Sigmoid colon (tissue), 7 donors: ENCODE results near the gene DONSON. TPM values are rescaled to one million over a fixed set of nuclear protein-coding genes. Genes with fewer than 3 reads are reported as not detected.
"Not testable (repeated sequence)": the region's sequence is repeated elsewhere in the genome, so short reads cannot be mapped to it uniquely, and the experiment has no call there.

Experiments
- DNase-seq: peaks from one replicate; pipeline ENCODE4 v3.0.0-alpha.2; 2019
- H3K27ac ChIP-seq, 4 donors: fragments of 200-600 bp; sonication (generic); one replicate each; pipeline ENCODE4 v1.5.1; 2016 to 2019; ENCODE audit warnings: mild to moderate bottlenecking in 1 of 4
- H3K27me3 ChIP-seq, 3 donors: fragments of 200-600 bp; sonication (generic); one replicate each; pipeline ENCODE4 v1.5.1; 2019; ENCODE audit warnings: mild to moderate bottlenecking in 1 of 3
- H3K36me3 ChIP-seq, 4 donors: fragments of 200-600 bp; sonication (generic); one replicate each; pipeline ENCODE4 v1.5.1; 2016 to 2019
- H3K4me1 ChIP-seq, 4 donors: fragments of 200-600 bp; sonication (generic); one replicate each; pipeline ENCODE4 v1.5.1; 2017 to 2019
- H3K4me3 ChIP-seq, 4 donors: fragments of 200-600 bp; sonication (generic); one replicate each; pipeline ENCODE4 v1.5.1; 2017 to 2019; ENCODE audit warnings: mild to moderate bottlenecking in 2 of 4, moderate library complexity in 1 of 4
- H3K9me3 ChIP-seq, 4 donors: fragments of 200-600 bp in 3 of 4; sonication (generic) in 3 of 4; one replicate each; pipeline versions ENCODE4 v1.5.1 to v1.6.1; 2013 to 2019
- EP300 ChIP-seq, 4 donors: sonication (generic); formaldehyde crosslinking; IDR thresholded peaks; one replicate each; pipeline ENCODE4 v1.6.1; 2017; ENCODE audit warnings: antibody characterized with exemption in 4 of 4
- POLR2A ChIP-seq, 2 donors: fragments of 450-650 bp; IDR thresholded peaks; one replicate each; pipeline ENCODE4 v1.6.1; 2016; ENCODE audit warnings: antibody characterized with exemption in 2 of 2, mild to moderate bottlenecking in 2 of 2, moderate library complexity in 2 of 2
- POLR2AphosphoS5 ChIP-seq, 4 donors: sonication (generic); formaldehyde crosslinking; IDR thresholded peaks; one replicate each; pipeline ENCODE4 v1.6.1; 2017; ENCODE audit warnings: antibody characterized with exemption in 4 of 4
- WGBS, 2 donors: extraction: QIAGEN DNeasy Blood & Tissue Kit; methylation state at CpG; one replicate each; pipeline ENCODE4 v1.1.7; 2013; 5-methylcytosine and 5-hydroxymethylcytosine counted together
- intact Hi-C: fragments of 100-400 bp; cut with DNase I; formaldehyde crosslinking; loops from one replicate; pipeline ENCODE4 v1.15.1; 2023
- polyA plus RNA-seq, 3 donors: library from polyadenylated mRNA; stranded (reverse); fragments of 200-250 nt; gene quantifications; one replicate each; pipeline ENCODE4 v1.2.3, GENCODE V29; 2013
- total RNA-seq, 4 donors: library from RNA; depleted of rRNA; stranded (reverse); fragments of >200 nt; gene quantifications; one replicate each; pipeline ENCODE4 v1.1.0, GENCODE V29; 2016
- TF ChIP-seq, protein P1 (sequence below), 4 experiments: fragments of 450-650 bp in 3 of 4; fragments of 200-600 bp in 1 of 4; IDR thresholded peaks; one replicate each; pipeline ENCODE4 v1.5.1; 2016 to 2019; ENCODE audit warnings: antibody characterized with exemption in 4 of 4, mild to moderate bottlenecking in 3 of 4, moderate library complexity in 2 of 4
- donor health status: healthy with polysubstance abuse.
- donor health status: Bipolar disorder and iron deficiency.
- donor health status: healthy.

The DONSON gene
- total and polyA plus RNA-seq, 7 donors, result 4.6 to 13.4 (median 6.4) TPM

DNA sequence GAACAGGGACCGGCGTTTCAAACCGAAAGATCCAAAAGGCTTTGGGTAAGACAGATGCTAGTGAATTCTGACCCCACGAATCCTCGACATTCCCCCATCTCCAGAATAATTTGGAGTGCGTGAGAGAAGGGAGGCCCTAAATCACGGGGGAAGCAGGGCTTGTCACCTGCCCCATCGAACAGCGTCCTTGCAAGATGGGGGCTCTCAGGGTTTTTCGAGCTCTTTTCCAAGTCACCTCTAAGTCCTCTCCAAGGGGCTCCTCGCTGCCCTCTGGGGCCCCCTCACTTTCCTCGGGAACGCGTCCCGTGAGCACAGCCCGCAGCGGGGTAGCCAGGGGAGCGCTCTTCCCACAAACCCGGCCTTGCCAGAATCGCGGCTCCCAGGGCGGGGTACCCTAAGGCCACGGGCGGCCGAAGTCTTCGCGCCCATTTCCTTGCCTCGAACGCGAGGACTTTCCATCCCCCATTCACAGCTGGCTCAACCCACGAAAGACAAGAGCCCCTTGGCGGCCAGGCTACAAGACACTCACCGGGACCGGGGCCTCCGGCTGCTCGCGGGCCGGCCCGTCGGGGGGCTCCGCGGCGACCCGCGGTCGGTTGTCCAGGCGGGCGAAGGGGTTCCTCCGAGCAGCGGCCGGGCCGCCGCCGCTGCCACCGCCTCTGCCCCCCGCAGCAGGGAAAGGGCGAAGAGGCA, 546 bp downstream of the DONSON start:
- intact Hi-C loops, result loop anchor here (2.0 kb wide), 1 partner anchor 45 kb away; the partner anchor contains the start of genes GART and SON
- peak; percentile 74 for DNase-seq
- Histone ChIP-seq H3K27me3 (no peaks in the 10 kb centered on the region), H3K9me3 (no peaks in the 10 kb centered on the region), H3K4me1 (peaks cover 0 to 21% (median 13%) of the 10 kb centered on the region in 4 donors), H3K4me3 (peak overlapping the region; percentile 48 to 91 (median 78)), H3K36me3 (peaks cover 0 to under 1% (median 0%) of the 10 kb centered on the region in 4 donors), H3K27ac (peak overlapping the region; percentile 89 to 91 (median 90))
- WGBS, 2 donors, result 1% methylated on average over 57 of the region's 57 CpGs
- TF ChIP-seq POLR2AphosphoS5 (IDR thresholded peaks at IDR 0.05) (no peak), POLR2A (IDR thresholded peaks at IDR 0.05) (no peak), EP300 (IDR thresholded peaks at IDR 0.05) (no peak)
- TF ChIP-seq, protein P1, sequence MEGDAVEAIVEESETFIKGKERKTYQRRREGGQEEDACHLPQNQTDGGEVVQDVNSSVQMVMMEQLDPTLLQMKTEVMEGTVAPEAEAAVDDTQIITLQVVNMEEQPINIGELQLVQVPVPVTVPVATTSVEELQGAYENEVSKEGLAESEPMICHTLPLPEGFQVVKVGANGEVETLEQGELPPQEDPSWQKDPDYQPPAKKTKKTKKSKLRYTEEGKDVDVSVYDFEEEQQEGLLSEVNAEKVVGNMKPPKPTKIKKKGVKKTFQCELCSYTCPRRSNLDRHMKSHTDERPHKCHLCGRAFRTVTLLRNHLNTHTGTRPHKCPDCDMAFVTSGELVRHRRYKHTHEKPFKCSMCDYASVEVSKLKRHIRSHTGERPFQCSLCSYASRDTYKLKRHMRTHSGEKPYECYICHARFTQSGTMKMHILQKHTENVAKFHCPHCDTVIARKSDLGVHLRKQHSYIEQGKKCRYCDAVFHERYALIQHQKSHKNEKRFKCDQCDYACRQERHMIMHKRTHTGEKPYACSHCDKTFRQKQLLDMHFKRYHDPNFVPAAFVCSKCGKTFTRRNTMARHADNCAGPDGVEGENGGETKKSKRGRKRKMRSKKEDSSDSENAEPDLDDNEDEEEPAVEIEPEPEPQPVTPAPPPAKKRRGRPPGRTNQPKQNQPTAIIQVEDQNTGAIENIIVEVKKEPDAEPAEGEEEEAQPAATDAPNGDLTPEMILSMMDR (IDR thresholded peaks at IDR 0.05), result no peak

DNA sequence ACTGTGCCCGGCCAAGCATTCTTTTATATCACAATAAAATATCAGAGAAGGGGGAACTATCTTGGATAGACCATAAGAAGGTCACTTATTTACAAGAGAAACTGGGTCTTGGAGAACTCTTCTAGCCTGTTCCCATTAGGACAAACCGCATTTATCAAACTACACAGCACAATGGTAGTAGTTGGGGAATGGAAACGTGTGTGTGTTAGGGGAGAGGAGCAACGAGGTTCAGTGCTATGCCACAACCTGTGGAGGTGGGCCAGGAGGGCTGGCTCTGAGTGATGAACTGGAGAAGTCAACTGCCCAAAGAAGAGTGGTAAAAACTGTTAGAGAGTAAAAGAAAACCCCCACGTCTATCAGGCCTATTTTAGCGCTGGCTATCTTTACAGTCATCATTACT, 1.6 kb downstream of the DONSON start:
- H3K4me3 ChIP-seq, result no peak overlapping the region
- H3K36me3 ChIP-seq, result no peaks in the 10 kb centered on the region
- no peak overlapping the region for H3K27ac ChIP-seq
- TF ChIP-seq EP300 (IDR thresholded peaks at IDR 0.05) (no peak), POLR2A (IDR thresholded peaks at IDR 0.05) (no peak), POLR2AphosphoS5 (IDR thresholded peaks at IDR 0.05) (no peak)
- H3K27me3 ChIP-seq, result no peaks in the 10 kb centered on the region
- 81 to 83% methylated on average over 6 of the region's 6 CpGs for WGBS, 2 donors
- no peaks in the 10 kb centered on the region for H3K9me3 ChIP-seq
- peaks cover 0 to 21% (median 13%) of the 10 kb centered on the region in 4 donors for H3K4me1 ChIP-seq
- intact Hi-C loops, result no loop called here
- DNase-seq, result no peak

DNA sequence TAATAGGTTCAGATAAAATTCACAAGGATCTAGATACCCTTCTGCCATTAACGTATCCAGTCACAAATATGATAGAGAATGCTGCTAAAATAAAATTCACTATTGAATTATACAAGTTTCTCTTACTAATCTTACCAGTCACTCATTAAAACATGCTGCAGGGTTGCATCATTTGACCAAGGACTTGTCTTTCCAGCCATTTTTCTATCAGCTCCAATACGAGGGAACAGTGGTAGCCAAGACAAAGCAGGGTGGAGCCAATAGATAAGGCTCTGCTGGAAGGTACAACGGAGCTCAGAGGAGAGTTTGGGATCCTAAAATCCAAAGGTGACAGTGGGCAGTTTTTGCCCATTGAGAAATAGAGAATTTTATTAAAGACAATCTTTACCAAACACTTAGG, 4.0 kb downstream of the DONSON start:
- no peaks in the 10 kb centered on the region for H3K27me3 ChIP-seq
- WGBS, 2 donors, result 74 to 86% methylated on average over 3 of the region's 3 CpGs
- intact Hi-C loops, result no loop called here

DNA sequence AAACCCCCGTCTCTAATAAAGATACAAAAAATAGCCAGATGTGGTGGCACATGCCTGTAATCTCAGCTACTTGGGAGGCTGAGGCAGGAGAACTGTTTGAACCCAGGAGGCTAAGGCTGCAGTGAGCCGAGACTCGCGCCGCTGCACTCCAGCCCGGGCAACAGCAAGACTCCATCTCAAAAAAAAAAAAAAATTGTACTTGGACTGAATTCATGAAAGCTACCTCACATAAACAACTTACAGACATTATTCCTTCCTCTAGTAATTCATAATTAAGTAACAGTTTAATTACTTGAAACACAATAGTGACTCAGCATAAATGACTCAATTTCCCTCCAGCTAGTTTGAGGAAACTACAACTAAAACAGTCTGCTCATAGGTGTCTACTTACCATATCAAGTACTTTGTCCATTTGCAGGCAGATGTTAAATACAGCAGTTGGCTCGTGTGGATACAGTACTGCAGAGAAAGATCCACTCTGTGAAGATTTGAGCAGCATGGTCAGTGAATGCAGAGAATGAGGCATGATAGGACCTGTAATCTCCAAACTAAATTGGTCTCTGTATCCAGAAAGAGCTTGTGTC, 9.4 kb downstream of the DONSON start:
- Histone ChIP-seq H3K4me3 (no peak overlapping the region), H3K4me1 (peaks cover 0 to 4% (median 0%) of the 10 kb centered on the region in 4 donors), H3K36me3 (peaks cover 6 to 44% (median 18%) of the 10 kb centered on the region in 4 donors), H3K27ac (peak overlapping the region in 1 of 4 donors; percentile 20), H3K27me3 (no peaks in the 10 kb centered on the region), H3K9me3 (no peaks in the 10 kb centered on the region)
- intact Hi-C loops, result no loop called here
- 90 to 92% methylated on average over 7 of the region's 7 CpGs for WGBS, 2 donors
- no peak for TF ChIP-seq POLR2A (IDR thresholded peaks at IDR 0.05)
- TF ChIP-seq, protein P1 (IDR thresholded peaks at IDR 0.05), result no peak
- TF ChIP-seq POLR2AphosphoS5 (IDR thresholded peaks at IDR 0.05), result peak in 1 of 4 donors; percentile 29
- no peak for TF ChIP-seq EP300 (IDR thresholded peaks at IDR 0.05)
- DNase-seq, result no peak

More for the DNA sequence above, 4.0 kb downstream of the DONSON start:
- Histone ChIP-seq H3K36me3 (no peaks in the 10 kb centered on the region), H3K4me1 (peaks cover 0 to 21% (median 13%) of the 10 kb centered on the region in 4 donors), H3K4me3 (no peak overlapping the region), H3K9me3 (no peaks in the 10 kb centered on the region), H3K27ac (no peak overlapping the region)
- TF ChIP-seq, protein P1 (IDR thresholded peaks at IDR 0.05), result no peak
- TF ChIP-seq POLR2AphosphoS5 (IDR thresholded peaks at IDR 0.05) (no peak), EP300 (IDR thresholded peaks at IDR 0.05) (no peak), POLR2A (IDR thresholded peaks at IDR 0.05) (no peak)
- DNase-seq, result no peak

DNA sequence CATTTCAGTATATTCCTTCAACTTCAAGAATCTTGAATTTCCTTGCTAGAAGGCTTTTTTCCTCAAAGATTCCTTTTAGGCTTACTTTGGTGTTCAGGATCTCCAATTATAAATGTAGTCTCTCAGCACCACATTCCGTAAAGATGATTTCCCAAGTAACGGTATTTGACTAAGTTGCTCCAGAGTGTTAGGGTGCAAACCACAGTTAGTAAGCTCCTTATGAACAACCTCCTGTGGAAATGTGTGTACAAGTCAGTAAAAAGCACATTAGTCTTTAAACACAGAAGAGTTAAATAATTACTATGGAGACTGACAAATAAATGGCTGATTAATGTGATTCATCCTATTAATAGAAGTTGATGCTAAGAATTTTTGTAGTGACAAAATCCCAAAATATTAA, 10.3 kb downstream of the DONSON start:
- peaks cover 6 to 52% (median 23%) of the 10 kb centered on the region in 4 donors for H3K36me3 ChIP-seq
- 90 to 93% methylated on average over 2 of the region's 2 CpGs for WGBS, 2 donors
- no peak for DNase-seq
- TF ChIP-seq EP300 (IDR thresholded peaks at IDR 0.05), result no peak
- TF ChIP-seq, protein P1 (IDR thresholded peaks at IDR 0.05), result no peak
- TF ChIP-seq POLR2A (IDR thresholded peaks at IDR 0.05), result no peak
- TF ChIP-seq POLR2AphosphoS5 (IDR thresholded peaks at IDR 0.05), result no peak
- H3K27me3 ChIP-seq, result no peaks in the 10 kb centered on the region
- H3K4me3 ChIP-seq, result no peak overlapping the region
- H3K4me1 ChIP-seq, result peaks cover 0 to 4% (median 2%) of the 10 kb centered on the region in 4 donors
- no peak overlapping the region for H3K27ac ChIP-seq
- intact Hi-C loops, result no loop called here
- H3K9me3 ChIP-seq, result no peaks in the 10 kb centered on the region

DNA sequence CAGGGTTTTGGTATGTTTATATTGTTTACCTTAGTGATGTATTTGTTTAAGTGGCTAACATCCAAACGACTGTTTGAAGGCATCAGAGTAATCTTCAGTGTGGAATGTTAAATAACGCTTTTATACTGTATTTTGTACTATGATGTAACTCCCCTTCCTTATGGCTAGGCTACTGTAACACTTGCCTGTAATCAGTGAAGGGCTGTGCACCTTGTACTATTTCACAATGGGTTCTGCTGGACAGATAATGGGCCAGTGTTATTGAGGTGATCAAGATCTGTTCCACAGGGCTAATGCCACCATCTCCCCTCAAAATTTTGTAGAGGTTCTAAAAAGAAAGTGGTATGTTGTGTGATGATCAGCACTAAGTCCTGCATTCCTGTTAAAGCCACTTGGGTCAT, 11.7 kb downstream of the DONSON start:
- H3K27me3 ChIP-seq, H3K27ac ChIP-seq, H3K4me3 ChIP-seq, intact Hi-C loops, H3K9me3 ChIP-seq, DNase-seq: not testable (repeated sequence)
- Histone ChIP-seq H3K4me1 (peaks cover 0 to 16% (median 13%) of the 10 kb centered on the region in 4 donors), H3K36me3 (peaks cover 6 to 65% (median 23%) of the 10 kb centered on the region in 4 donors)
- 4 to 43% methylated on average over 2 of the region's 2 CpGs for WGBS, 2 donors
